ENCODE data around the gene PUM1. TPM values are rescaled to one million over a fixed set of nuclear protein-coding genes. Genes with fewer than 3 reads are reported as not detected.

Gene PUM1
- total and polyA plus RNA-seq, 2 donors (not counting 3 experiments of a cell fraction or from before 2014, with no cell fraction given) = 94.7 to 124 TPM

- dilution Hi-C loops (cut with MboI; ENCODE audit: extremely low pct_ligation_motif_present, low sequenced_read_pairs) (no loop called here), intact Hi-C loops (cut with micrococcal nuclease) (no loop called here)
- FAIRE-seq (no peak), DNase-seq (ENCODE audit: low read depth, low spot score) (no peak)
- Histone ChIP-seq H3K4me3 (replicated peaks in 1 of 3; ENCODE audit: insufficient read depth in 1 of 3, low read depth in 1 of 3, low read length in 3 of 3) (no peak overlapping the region), H3K9me1 (replicated peaks; ENCODE audit: control insufficient read depth, extremely low read depth, insufficient read depth, low read length) (no peaks in the 10 kb centered on the region), H3K36me3 (ENCODE audit: control insufficient read depth in 2 of 2, extremely low read depth in 1 of 2, insufficient read depth in 2 of 2, low read length in 2 of 2) (peaks cover 30 to 43% of the 10 kb centered on the region in 2 experiments), H3K27ac (ENCODE audit: insufficient read depth, low read depth, low read length) (no peak overlapping the region), H3K27me3 (ENCODE audit: control insufficient read depth in 2 of 2, insufficient read depth in 2 of 2, low read length in 2 of 2) (no peaks in the 10 kb centered on the region), H4K20me1 (replicated peaks; ENCODE audit: control insufficient read depth, extremely low read depth, insufficient read depth, low read length) (peaks cover 4% of the 10 kb centered on the region), H3K4me2 (ENCODE audit: insufficient read depth, low read length) (no peak overlapping the region), H3K4me1 (ENCODE audit: control insufficient read depth, extremely low read depth, insufficient read depth, low read length) (no peaks in the 10 kb centered on the region), H2AFZ (ENCODE audit: low read depth, low read length) (no peak overlapping the region), H3K79me2 (ENCODE audit: control insufficient read depth, insufficient read depth, low read length) (peaks cover 36% of the 10 kb centered on the region), H3K9me3 (replicated peaks; ENCODE audit: control insufficient read depth, insufficient read depth, low read length) (no peaks in the 10 kb centered on the region), H3K9ac (replicated peaks; ENCODE audit: extremely low read depth, insufficient read depth, low read length) (no peak overlapping the region)
- POLR2A ChIA-PET = no interaction called here
- TF ChIP-seq CTCF (IDR thresholded peaks at IDR 0.05; ENCODE audit: extremely low read depth in 1 of 2, insufficient read depth in 1 of 2, low read depth in 1 of 2, low read length in 2 of 2) (no peak), POLR2A (IDR thresholded peaks at IDR 0.05; ENCODE audit: low read depth, low read length) (no peak), EZH2 (IDR thresholded peaks at IDR 0.05; ENCODE audit: borderline replicate concordance, low read depth, low read length, severe bottlenecking) (no peak), JUN (IDR thresholded peaks at IDR 0.05; ENCODE audit: borderline replicate concordance, insufficient read depth, insufficient read length, low read depth) (no peak), FOS (IDR thresholded peaks at IDR 0.05; ENCODE audit: borderline replicate concordance, insufficient read depth, low read length) (no peak), GATA2 (IDR thresholded peaks at IDR 0.05; ENCODE audit: insufficient read depth, insufficient read length, low read depth, low read length) (no peak), POLR2AphosphoS5 (IDR thresholded peaks at IDR 0.05; ENCODE audit: insufficient read depth, low read depth, low read length) (no peak), MYC (IDR thresholded peaks at IDR 0.05; ENCODE audit: low read depth, low read length) (no peak), MAX (IDR thresholded peaks at IDR 0.05; ENCODE audit: insufficient read depth, insufficient read length) (no peak)
- no TSS peak for BruUV-seq (replicated peaks)
- CTCF ChIA-PET = no interaction called here
Measured at GRCh38 chr1:30952098-30952497, 113.4 kb downstream of the PUM1 start.
